Psoas muscle (tissue), 8 donors: ENCODE results near the gene APOBEC3H. TPM values are rescaled to one million over a fixed set of nuclear protein-coding genes. Genes with fewer than 3 reads are reported as not detected.

Experiments
- ATAC-seq, 4 donors: fragments of 200-7000 bp; cut with Tn5 transposase; one replicate each; pipeline ENCODE4 v1.9.1; 2020; ENCODE audit warnings: moderate library complexity in 3 of 4, mild to moderate bottlenecking in 2 of 4
- DNase-seq, 2 donors: peaks; one replicate each; pipeline ENCODE4 v3.0.0-alpha.2; 2020
- H3K27ac ChIP-seq: fragments of 200-600 bp; one replicate; pipeline ENCODE4 v1.8.0; 2022
- H3K27me3 ChIP-seq, 3 donors: fragments of 200-600 bp in 1 of 3; one replicate each; pipeline versions ENCODE4 v1.6.1 to v1.8.0; 2013 to 2022; ENCODE audit warnings: low read length in 2 of 3, mild to moderate bottlenecking in 2 of 3, moderate library complexity in 1 of 3; ENCODE audit not compliant: insufficient read depth in 3 of 3
- H3K36me3 ChIP-seq, 2 donors: fragments of 200-600 bp in 1 of 2; one replicate each; pipeline versions ENCODE4 v1.6.1 to v1.8.0; 2013 to 2022; ENCODE audit warnings: low read depth in 1 of 2, mild to moderate bottlenecking in 1 of 2, moderate library complexity in 1 of 2; ENCODE audit not compliant: insufficient read depth in 1 of 2
- H3K4me1 ChIP-seq: fragments of 200-600 bp; one replicate; pipeline ENCODE4 v1.8.0; 2022
- H3K4me3 ChIP-seq: fragments of 200-600 bp; one replicate; pipeline ENCODE4 v1.8.0; 2022; ENCODE audit warnings: mild to moderate bottlenecking
- H3K9me3 ChIP-seq: fragments of 200-600 bp; one replicate; pipeline ENCODE4 v1.8.0; 2022
- WGBS, 3 donors: extraction: QIAGEN DNeasy Blood & Tissue Kit; methylation state at CpG; one replicate each; pipeline versions ENCODE4 v1.1.6 to v1.1.7; 2013; 5-methylcytosine and 5-hydroxymethylcytosine counted together
- intact Hi-C, 2 donors: fragments of 100-400 bp; cut with DNase I; formaldehyde crosslinking; loops; one replicate each; pipeline versions ENCODE4 v1.11.0 to v1.14.2; 2022
- polyA plus RNA-seq, 3 donors: library from polyadenylated mRNA; stranded (reverse); fragments of 200-250 nt; gene quantifications; one replicate each; pipeline ENCODE4 v1.2.3, GENCODE V29; 2013
- total RNA-seq, 4 donors: library from RNA; stranded (reverse); fragmentation: NEBNext Ultra II Directional in 2 of 4; extraction: Animal tissue kit (Norgen Biotek cat#: 25700) in 2 of 4; gene quantifications; one replicate each; pipeline versions ENCODE4 v1.2.1 to v1.2.4, GENCODE V29; 2021 to 2023
- TF ChIP-seq, protein P1 (sequence below): fragments of 200-600 bp; IDR thresholded peaks from one replicate; pipeline ENCODE4 v1.8.0; 2022; ENCODE audit warnings: antibody characterized with exemption
- donor health status: healthy with polysubstance abuse.
- donor health status: DM: no; HTN: no; CAD: no; lungs with moderate emphysema.
- donor health status: Bipolar disorder and iron deficiency.
- donor health status: healthy.
- donor health status: DM: yes; HTN: yes; CAD: no.
- donor health status: DM: no; HTN: no; CAD: no.
- donor health status: DM: no; HTN: no; CAD: no.
- donor health status: DM: yes; HTN: yes; CAD: no.

APOBEC3H gene
- total and polyA plus RNA-seq, 7 donors, result 0.12 TPM; not detected in 6

DNA sequence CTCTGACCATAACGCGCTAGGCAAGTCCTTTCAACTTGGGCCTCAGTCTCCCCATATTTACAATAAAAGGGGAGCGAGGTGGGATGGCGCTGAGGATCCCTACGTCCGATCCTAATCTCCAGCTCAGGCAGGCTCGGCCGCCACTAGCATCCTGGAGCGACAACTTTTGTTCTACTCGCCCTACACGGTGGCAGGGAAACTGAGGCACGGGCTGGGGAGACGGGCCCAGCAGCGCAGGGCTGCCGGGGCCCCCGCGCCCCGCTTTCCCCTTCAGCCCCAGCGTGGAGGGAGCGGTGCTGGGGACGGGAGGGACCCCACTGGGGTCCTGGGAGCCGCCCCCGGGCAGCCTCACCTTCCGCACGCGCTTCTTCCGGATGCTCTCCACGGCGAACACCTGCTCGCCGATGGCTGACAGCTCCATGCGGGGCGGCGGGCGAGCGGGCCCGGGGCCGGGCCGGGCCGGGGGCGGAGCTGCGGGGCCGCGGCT lies 55.0 kb downstream of the APOBEC3H start:
- TF ChIP-seq, protein P1, sequence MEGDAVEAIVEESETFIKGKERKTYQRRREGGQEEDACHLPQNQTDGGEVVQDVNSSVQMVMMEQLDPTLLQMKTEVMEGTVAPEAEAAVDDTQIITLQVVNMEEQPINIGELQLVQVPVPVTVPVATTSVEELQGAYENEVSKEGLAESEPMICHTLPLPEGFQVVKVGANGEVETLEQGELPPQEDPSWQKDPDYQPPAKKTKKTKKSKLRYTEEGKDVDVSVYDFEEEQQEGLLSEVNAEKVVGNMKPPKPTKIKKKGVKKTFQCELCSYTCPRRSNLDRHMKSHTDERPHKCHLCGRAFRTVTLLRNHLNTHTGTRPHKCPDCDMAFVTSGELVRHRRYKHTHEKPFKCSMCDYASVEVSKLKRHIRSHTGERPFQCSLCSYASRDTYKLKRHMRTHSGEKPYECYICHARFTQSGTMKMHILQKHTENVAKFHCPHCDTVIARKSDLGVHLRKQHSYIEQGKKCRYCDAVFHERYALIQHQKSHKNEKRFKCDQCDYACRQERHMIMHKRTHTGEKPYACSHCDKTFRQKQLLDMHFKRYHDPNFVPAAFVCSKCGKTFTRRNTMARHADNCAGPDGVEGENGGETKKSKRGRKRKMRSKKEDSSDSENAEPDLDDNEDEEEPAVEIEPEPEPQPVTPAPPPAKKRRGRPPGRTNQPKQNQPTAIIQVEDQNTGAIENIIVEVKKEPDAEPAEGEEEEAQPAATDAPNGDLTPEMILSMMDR, result no peak
- no peak for ATAC-seq
- Histone ChIP-seq H3K4me3 (peak overlapping the region; percentile 94), H3K36me3 (peaks cover 0 to 20% of the 10 kb centered on the region in 2 donors), H3K27ac (peak overlapping the region; percentile 94), H3K9me3 (no peaks in the 10 kb centered on the region), H3K4me1 (peaks cover 44% of the 10 kb centered on the region), H3K27me3 (no peaks in the 10 kb centered on the region)
- intact Hi-C loops, result loop anchor here in 1 of 2 donors (5.0 kb wide), 1 partner anchor 165 kb away; the partner anchor contains the start of gene RPL3
- peak in 1 of 2 donors; percentile 49 for DNase-seq
- 6 to 14% (median 8%) methylated on average over 21 to 44 of the region's 44 CpGs for WGBS, 3 donors

- Histone ChIP-seq H3K4me1 (peaks cover 43% of the 10 kb centered on the region), H3K4me3 (peak within 1 kb of the TSS; percentile 94), H3K9me3 (no peaks in the 10 kb centered on the region), H3K36me3 (peaks cover 0 to 17% of the 10 kb centered on the region in 2 donors), H3K27ac (peak within 1 kb of the TSS; percentile 94), H3K27me3 (no peaks in the 10 kb centered on the region)
- TF ChIP-seq, protein P1, result no peak
- intact Hi-C loops, result loop anchor here in 1 of 2 donors (5.0 kb wide), 1 partner anchor 165 kb away; the partner anchor contains the start of gene RPL3
- DNase-seq (peak; percentile 96 to 97), ATAC-seq (peak; percentile 93 to 95 (median 94))
- 0 to 2% (median 1%) methylated on average over 22 to 98 of the region's 98 CpGs for WGBS, 3 donors
Measured at GRCh38 chr22:39152511-39153219, 55.6 kb downstream of the APOBEC3H start, which contains the start of gene CBX7. Gene CBX7 (minus strand): TSS chr22:39152680. CDS start chr22:39152444, 236 bp downstream.

GRCh38 chr22:39153220-39153717 lies 56.2 kb downstream of the APOBEC3H start:
- Histone ChIP-seq H3K4me1 (peaks cover 38% of the 10 kb centered on the region), H3K4me3 (peak overlapping the region; percentile 94), H3K27ac (peak overlapping the region; percentile 94), H3K9me3 (no peaks in the 10 kb centered on the region), H3K36me3 (peaks cover 0 to 11% of the 10 kb centered on the region in 2 donors), H3K27me3 (no peaks in the 10 kb centered on the region)
- WGBS, 3 donors, result 3 to 5% (median 3%) methylated on average over 33 to 43 of the region's 43 CpGs
- peak in 3 of 4 donors; percentile 0 to 35 (median 18) for ATAC-seq
- intact Hi-C loops, result loop anchor here in 1 of 2 donors (5.0 kb wide), 1 partner anchor 164 kb away; the partner anchor contains the start of gene RPL3
- peak; percentile 19 to 55 for DNase-seq
- TF ChIP-seq, protein P1, result no peak

Other genes starting within 250 kb of the APOBEC3H start
- gene CBX6, start 225.0 kb upstream of the APOBEC3H start, total RNA-seq, result 10 to 100 TPM; 15.1 to 21.0 (median 17.4) TPM
- 10 to 100 TPM in 1 of 3 donors, 1 to 10 TPM in 2; 5.2 to 17.1 (median 5.4) TPM for gene CBX6, start 225.0 kb upstream of the APOBEC3H start, polyA plus RNA-seq
- gene APOBEC3A, start 139.6 kb upstream of the APOBEC3H start, total RNA-seq, result under 1 TPM; 0.19 to 0.76 (median 0.33) TPM
- under 1 TPM in 2 of 3 donors, not detected in 1; 0.09 to 0.23 TPM for gene APOBEC3A, start 139.6 kb upstream of the APOBEC3H start, polyA plus RNA-seq
- under 1 TPM in 2 of 4 donors, not detected in 2; 0.30 to 0.59 TPM for gene APOBEC3B, start 114.9 kb upstream of the APOBEC3H start, total RNA-seq
- gene APOBEC3B, start 114.9 kb upstream of the APOBEC3H start, polyA plus RNA-seq, result under 1 TPM; 0.15 to 0.57 (median 0.18) TPM
- gene APOBEC3C, start 83.0 kb upstream of the APOBEC3H start, total RNA-seq, result 1 to 10 TPM; 1.7 to 4.6 (median 2.3) TPM
- 1 to 10 TPM in 2 of 3 donors, under 1 TPM in 1; 0.82 to 1.4 (median 1.1) TPM for gene APOBEC3C, start 83.0 kb upstream of the APOBEC3H start, polyA plus RNA-seq
- gene APOBEC3D, start 76.1 kb upstream of the APOBEC3H start, total RNA-seq, result 1 to 10 TPM in 1 of 4 donors, under 1 TPM in 2, not detected in 1; 0.55 to 1.1 (median 0.74) TPM
- gene APOBEC3D, start 76.1 kb upstream of the APOBEC3H start, polyA plus RNA-seq, result under 1 TPM; 0.08 to 0.42 (median 0.18) TPM
- 1 to 10 TPM in 1 of 4 donors, under 1 TPM in 3; 0.40 to 1.4 (median 0.53) TPM for gene APOBEC3F, start 56.4 kb upstream of the APOBEC3H start, total RNA-seq
- under 1 TPM; 0.06 to 0.55 (median 0.48) TPM for gene APOBEC3F, start 56.4 kb upstream of the APOBEC3H start, polyA plus RNA-seq
- gene APOBEC3G, start 20.0 kb upstream of the APOBEC3H start, total RNA-seq, result 1 to 10 TPM; 1.0 to 1.6 (median 1.3) TPM
- gene APOBEC3G, start 20.0 kb upstream of the APOBEC3H start, polyA plus RNA-seq, result 1 to 10 TPM in 1 of 3 donors, under 1 TPM in 2; 0.45 to 1.1 (median 0.93) TPM
- 10 to 100 TPM; 38.0 to 46.8 (median 39.2) TPM for gene CBX7, start 55.4 kb downstream of the APOBEC3H start, total RNA-seq
- 10 to 100 TPM; 12.2 to 52.9 (median 30.5) TPM for gene CBX7, start 55.4 kb downstream of the APOBEC3H start, polyA plus RNA-seq
- 10 to 100 TPM in 3 of 4 donors, 1 to 10 TPM in 1; 7.5 to 16.4 (median 14.0) TPM for gene PDGFB, start 147.7 kb downstream of the APOBEC3H start, total RNA-seq
- 10 to 100 TPM in 1 of 3 donors, 1 to 10 TPM in 2; 5.2 to 10.1 (median 5.8) TPM for gene PDGFB, start 147.7 kb downstream of the APOBEC3H start, polyA plus RNA-seq
- gene RPL3, start 222.4 kb downstream of the APOBEC3H start, total RNA-seq, result 100 to 1,000 TPM; 266 to 539 (median 329) TPM
- gene RPL3, start 222.4 kb downstream of the APOBEC3H start, polyA plus RNA-seq, result 1,000 to 10,000 TPM in 1 of 3 donors, 100 to 1,000 TPM in 2; 470 to 1,471 (median 727) TPM